Ishikawa (cell line): ENCODE data around the gene NRXN3.

Experiments
- CEBPB ChIP-seq: IDR thresholded peaks from 2 replicates; pipeline ENCODE4 v1.6.1; 2012
- CREB1 ChIP-seq: IDR thresholded peaks from 2 replicates; pipeline ENCODE4 v1.6.1; 2012; ENCODE audit warnings: low read depth
- EGR1 ChIP-seq: IDR thresholded peaks from 2 replicates; pipeline ENCODE4 v1.6.1; 2012
- EP300 ChIP-seq: IDR thresholded peaks from 2 replicates; pipeline ENCODE4 v1.6.1; 2012; ENCODE audit warnings: borderline replicate concordance
- FOXM1 ChIP-seq: IDR thresholded peaks from 2 replicates; pipeline ENCODE4 v1.6.1; 2012; ENCODE audit warnings: low read depth, borderline replicate concordance
- MAX ChIP-seq: IDR thresholded peaks from 2 replicates; pipeline ENCODE4 v1.6.1; 2012
- NFIC ChIP-seq: IDR thresholded peaks from 2 replicates; pipeline ENCODE4 v1.6.1; 2012
- RAD21 ChIP-seq: IDR thresholded peaks from 2 replicates; pipeline ENCODE4 v1.6.1; 2012; ENCODE audit warnings: low read depth
- REST ChIP-seq: IDR thresholded peaks from 2 replicates; pipeline ENCODE4 v1.6.1; 2012; ENCODE audit warnings: low read depth, mild to moderate bottlenecking
- TAF1 ChIP-seq: IDR thresholded peaks from 2 replicates; pipeline ENCODE4 v1.6.1; 2012; ENCODE audit warnings: low read depth, mild to moderate bottlenecking
- TCF12 ChIP-seq: IDR thresholded peaks from 2 replicates; pipeline ENCODE4 v1.6.1; 2012; ENCODE audit warnings: low read depth
- TEAD4 ChIP-seq: IDR thresholded peaks from 2 replicates; pipeline ENCODE4 v1.6.1; 2012
- USF1 ChIP-seq: IDR thresholded peaks from 2 replicates; pipeline ENCODE4 v1.6.1; 2012
- YY1 ChIP-seq: IDR thresholded peaks from 2 replicates; pipeline ENCODE4 v1.6.1; 2012; ENCODE audit warnings: low read depth
- ZBTB7A ChIP-seq: IDR thresholded peaks from 2 replicates; pipeline ENCODE4 v1.6.1; 2012; ENCODE audit warnings: low read depth

NRXN3 gene

GRCh38 chr14:78302841-78303240, 132.7 kb downstream of the NRXN3 start:
- TF ChIP-seq YY1, result no peak
- TF ChIP-seq ZBTB7A, result no peak
- TF ChIP-seq CEBPB, result no peak
- no peak for TF ChIP-seq CREB1
- no peak for TF ChIP-seq EGR1
- no peak for TF ChIP-seq REST
- no peak for TF ChIP-seq FOXM1
- TF ChIP-seq TEAD4, result no peak
- TF ChIP-seq TAF1, result no peak
- no peak for TF ChIP-seq NFIC
- TF ChIP-seq USF1, result no peak
- TF ChIP-seq MAX, result no peak
- TF ChIP-seq TCF12, result no peak
- no peak for TF ChIP-seq RAD21
- no peak for TF ChIP-seq EP300

- TF ChIP-seq REST (no peak), TEAD4 (no peak), RAD21 (no peak), CREB1 (no peak), FOXM1 (no peak), MAX (no peak), TAF1 (no peak)
Measured at GRCh38 chr14:78307671-78308070, 137.5 kb downstream of the NRXN3 start.

- TF ChIP-seq ZBTB7A, result no peak
- no peak for TF ChIP-seq TCF12
- no peak for TF ChIP-seq CREB1
- no peak for TF ChIP-seq NFIC
- TF ChIP-seq TEAD4, result no peak
- no peak for TF ChIP-seq EP300
- no peak for TF ChIP-seq CEBPB
- TF ChIP-seq REST, result no peak
Measured at GRCh38 chr14:78308079-78308478, 137.9 kb downstream of the NRXN3 start.

GRCh38 chr14:78310272-78310671, 140.1 kb downstream of the NRXN3 start:
- TF ChIP-seq RAD21 (no peak), ZBTB7A (no peak), TEAD4 (no peak), CEBPB (no peak), EP300 (no peak), TCF12 (no peak), CREB1 (no peak), EGR1 (no peak)

GRCh38 chr14:78313499-78313898, 143.3 kb downstream of the NRXN3 start:
- TF ChIP-seq CREB1 (no peak), RAD21 (no peak), TEAD4 (no peak), TCF12 (no peak), EP300 (no peak), NFIC (no peak), REST (no peak), MAX (no peak), YY1 (no peak)
